HG02642 (cell line): Measurements from ENCODE around the gene SORCS2.
"Not testable (repeated sequence)": the region's sequence is repeated elsewhere in the genome, so short reads cannot be mapped to it uniquely, and the experiment has no call there.

Source experiments
- ATAC-seq: cut with Tn5 transposase; IDR thresholded peaks from one replicate; pipeline ENCODE4 v1.9.1; 2021; ENCODE audit warnings: mild to moderate bottlenecking; ENCODE audit not compliant: unreplicated experiment, poor library complexity

The SORCS2 gene

DNA sequence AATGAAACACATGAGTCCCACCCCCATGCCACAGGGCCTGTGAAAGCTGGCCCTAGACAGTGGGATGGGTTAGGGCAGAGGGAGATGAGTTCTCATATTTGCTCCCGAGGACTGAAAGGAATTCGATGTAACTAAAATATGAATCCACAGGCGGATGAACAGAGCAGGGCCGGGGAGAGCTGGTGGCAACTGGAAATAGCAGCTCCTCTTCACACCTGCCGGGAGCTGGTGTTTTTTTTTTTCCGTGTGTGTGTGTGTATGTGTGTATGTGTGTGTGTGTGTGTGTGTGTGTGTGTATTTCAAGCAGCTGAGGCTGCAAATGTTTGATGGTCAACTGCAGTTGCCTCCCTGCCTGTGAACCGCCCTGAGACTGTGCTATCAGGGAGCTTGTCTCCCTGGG is 357.5 kb downstream of the SORCS2 start:
- no peak for ATAC-seq

DNA sequence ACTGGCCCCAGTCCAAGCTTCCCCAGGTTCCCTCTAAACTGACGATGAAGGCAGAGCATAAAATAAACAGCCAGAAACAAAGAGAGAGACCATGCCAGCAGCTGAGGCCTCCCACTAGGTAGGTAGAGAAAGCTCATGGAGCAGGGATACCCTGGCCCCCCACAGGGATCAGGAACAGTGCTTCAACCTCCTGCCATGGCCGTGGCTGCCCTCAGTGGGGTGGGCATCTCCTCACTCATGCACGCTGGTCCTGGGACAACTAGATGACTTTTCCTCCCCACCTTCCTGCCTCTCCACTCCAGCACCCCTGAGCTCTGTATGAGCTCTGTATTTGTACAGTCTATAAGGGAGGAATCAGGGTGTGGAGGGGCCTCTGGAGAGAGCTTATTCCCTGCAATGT is 360.1 kb downstream of the SORCS2 start:
- no peak for ATAC-seq

DNA sequence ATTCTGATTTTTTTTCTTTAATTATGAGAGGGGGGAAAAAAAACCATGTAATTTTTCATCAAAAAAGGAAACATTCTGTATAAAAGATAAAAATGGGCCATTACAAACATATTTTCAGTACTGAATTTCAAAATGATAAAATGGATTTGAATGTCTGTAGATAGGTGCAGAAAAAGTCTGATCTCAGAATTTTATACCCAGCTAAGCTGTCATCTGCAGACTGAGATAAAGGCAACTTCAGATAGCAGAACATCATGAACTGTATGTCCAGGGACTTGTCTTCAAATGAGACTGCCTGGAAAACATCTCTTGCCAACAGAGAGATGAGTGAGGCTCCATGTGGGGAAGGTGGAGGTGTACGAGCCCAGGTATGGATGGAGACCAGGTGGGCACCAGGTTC is 360.9 kb downstream of the SORCS2 start:
- no peak for ATAC-seq

DNA sequence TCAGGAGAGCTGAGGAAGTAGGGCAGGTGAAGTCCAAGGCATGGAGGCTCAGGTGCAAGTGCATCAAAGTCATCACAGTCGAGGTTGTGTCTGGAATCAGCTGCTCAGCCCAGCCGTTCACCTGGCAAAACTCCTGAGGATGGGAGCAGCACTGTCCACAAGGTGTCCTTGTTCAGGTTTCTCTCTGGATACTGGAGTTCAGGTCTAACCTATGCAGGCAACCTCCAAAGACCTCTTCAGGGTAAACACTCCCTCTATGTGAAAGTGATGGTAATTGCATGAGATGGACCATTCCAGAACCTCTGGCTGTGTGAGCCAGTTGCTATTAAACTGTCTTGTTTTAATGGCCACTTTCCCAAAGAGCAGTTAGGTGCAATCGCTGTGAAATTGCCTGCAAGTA is 362.6 kb downstream of the SORCS2 start:
- no peak for ATAC-seq

DNA sequence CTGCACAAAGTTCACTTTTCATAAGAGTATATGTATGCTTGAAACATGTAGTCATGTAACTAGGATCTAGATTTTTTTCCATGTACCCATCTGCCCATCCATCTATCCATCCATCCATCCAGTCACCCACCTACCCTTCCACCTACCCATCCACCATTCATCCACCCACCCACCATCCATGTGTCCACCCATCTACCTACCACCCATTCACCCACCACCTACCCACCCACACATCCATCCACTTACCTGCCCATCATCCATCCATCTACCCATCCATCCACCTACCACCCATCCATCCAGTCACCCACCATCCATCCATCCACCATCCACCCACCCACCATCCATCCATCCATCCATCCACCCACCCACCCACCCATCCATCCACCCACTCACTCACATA is 364.2 kb downstream of the SORCS2 start:
- no peak for ATAC-seq

DNA sequence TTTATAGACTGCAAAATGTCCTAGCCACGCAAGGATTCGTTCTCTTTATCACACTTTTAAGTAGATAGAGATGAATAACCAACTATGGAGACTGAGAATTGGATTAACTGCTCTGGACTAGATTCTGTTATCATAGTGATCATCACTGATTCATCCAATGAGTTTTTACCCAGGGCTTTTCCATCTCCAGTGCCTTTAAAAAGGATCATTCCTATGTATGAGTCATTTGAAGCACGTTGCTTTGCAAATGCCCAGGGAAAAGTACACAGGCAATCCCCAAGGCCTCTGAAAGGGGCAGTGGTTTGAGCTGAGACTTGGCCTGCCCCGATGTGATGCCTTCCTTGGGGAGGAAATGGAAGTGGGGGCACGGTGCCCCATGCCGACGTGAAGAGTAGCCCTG is 365.1 kb downstream of the SORCS2 start:
- ATAC-seq = no peak

DNA sequence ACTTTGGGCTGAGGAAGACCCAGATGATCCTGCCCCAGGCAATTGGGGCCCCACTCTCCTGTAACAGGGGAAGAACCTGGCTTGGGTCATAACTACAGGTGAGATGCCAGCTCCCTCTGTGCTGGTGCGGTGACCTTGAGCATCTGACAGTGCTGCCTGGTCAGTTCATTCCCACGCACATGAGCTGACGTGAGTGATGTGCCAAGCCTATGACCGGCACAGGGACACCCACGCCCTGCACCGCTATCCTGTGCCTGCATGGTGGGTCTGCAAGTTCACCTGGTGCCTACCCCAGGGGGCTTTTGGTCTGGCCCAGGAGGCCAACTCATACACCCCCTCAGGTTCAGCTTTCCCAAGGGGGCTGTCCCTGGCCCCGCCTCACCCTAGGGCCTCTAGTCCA is 366.1 kb downstream of the SORCS2 start:
- ATAC-seq = no peak

DNA sequence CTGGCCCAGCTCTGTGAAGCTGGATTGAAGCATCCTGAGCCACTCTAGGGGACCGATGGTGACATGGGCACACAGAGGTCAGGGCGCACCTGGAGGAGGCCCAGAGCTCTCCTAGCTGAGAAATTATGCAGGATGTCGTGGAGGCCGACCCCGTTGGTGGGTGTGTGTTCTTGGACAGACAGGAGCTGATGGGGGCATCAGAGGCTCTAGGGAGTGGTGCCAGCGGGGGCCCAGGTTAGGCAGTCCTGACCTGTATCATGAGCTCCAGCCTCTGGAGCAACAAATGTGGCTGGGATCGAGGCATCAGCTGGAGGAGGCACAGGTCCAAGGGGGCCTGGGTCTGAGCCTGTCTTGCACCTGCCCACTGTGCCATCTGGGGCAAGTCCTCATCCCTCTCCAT is 367.0 kb downstream of the SORCS2 start:
- ATAC-seq = no peak

DNA sequence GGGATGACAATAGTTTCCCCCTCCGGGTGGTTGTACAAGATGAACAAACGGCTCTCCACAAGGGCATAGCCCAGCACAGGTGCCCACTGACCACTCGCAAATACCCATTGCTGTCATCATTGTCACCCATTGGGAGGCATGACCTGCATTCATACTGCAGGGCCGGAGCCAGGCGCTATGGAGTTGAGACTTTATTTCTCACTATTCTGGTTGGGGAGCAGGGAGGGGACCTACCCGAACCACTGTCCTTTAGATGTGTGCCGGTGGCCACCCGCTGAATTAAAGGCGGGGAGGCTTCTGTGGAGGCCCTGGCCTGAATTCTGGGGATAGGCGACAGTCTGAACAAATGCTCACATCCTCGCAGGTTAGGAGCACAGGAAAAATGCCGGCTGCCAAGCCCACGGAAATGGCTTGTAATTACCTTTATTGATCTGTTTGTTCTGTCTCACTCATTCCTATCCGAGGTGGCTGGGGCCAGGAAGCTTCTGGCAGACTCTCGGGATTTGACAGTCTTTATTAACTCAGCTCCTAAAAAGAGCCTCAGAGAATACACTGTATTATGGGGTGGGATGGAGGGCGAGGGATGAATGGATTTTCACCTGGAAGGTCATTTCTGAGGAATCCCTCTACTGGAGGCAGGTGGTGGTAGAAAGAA is 367.5 kb downstream of the SORCS2 start:
- no peak for ATAC-seq

DNA sequence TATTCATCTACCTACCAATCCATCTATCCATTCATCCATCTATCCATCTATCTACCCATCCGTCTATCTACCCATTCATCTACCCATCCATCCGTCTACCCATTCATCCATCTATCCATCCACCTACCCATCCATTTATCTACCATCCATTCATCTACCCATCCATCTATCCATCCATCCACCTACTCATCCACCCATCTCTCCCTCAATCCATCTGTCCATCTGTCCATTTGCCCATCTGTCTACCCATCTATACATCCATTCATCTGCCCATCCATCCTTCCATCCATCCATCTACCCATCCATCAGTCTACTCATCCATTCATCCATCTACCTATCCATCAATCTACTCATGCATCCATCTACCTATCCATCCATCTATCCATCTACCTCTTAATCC is 369.2 kb downstream of the SORCS2 start:
- ATAC-seq = no peak

DNA sequence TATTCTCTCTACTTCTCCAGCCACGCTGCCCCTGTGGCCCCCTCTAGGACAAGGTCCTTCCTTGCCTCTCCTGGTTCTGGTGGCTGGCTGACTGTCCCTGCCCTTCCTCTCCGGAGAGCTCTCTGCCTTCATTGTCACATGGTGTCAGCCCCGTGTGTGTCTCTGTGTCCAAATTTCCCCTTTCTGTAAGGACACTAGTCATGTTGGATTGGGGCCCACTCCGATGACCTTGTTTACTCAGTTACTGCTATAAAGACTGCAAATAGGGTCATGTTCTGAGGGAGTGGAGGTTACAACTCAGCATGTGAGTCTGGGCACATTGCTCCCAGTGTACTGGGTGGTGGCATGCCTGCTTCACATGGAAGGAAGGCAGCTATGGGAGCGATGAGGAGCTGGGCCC is 371.9 kb downstream of the SORCS2 start:
- ATAC-seq = no peak

DNA sequence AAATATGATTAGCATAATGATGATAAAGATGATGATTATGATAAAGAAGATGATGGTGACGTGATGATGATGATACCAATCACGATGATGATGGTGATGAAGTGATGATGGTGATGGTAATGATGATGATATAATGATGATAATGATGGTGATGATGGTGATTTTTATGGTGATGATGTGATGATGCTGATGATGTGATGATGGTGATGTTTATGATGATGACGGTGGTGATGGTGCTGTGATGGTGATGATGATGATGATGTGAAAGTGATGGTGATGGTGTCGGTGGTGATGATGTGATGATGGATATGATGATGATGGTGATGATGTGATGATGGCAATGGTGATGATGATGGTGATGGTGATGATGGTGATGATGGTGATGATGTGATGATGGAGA is 373.1 kb downstream of the SORCS2 start:
- ATAC-seq = no peak

DNA sequence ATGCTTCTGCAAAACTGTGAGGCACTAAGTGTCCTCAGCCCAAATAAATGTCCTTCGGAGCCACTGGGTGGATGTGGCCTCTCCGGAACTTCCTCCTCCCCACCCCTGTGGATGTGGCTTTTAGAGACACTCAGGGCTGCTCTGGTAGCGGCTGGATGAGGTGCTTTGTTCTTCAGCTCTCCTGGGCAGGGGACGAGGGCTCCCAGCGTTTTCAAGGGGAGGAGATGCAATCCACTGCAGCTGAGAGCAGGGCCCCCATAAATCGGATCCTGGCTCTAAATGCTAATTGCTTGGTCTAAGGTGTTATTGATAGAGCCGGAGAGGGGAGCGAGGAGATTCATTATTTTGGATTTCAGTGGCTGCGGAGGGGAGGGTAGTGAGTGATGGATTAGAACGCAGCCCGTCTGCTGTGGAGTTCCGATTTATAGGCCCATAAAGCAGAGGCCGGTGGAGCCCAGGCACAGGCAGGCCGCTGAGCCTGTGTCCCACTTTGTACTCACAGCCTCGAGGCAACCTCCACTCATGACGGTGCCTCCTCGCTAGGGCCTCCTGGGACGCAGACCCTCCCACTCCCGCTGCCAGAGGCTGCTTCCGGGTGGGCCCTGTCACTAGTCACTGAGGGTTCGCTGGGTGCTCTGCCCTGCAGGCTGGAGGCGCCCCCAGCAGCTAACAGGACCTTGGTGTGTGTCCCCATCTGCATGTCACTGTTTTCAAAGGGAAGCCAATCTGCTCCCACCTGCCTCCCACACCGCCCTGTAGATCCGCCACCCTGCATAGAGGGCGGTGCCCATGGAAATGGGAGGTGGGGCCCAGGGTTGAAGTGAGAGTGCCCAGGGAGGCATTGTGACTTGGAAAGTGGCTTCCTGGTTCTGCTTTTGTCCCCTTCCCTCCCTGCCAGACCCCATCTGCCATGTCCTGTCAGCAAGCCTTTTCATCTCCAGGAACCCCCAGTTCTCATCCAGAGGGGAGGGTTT is 377.8 kb downstream of the SORCS2 start:
- ATAC-seq = no peak

DNA sequence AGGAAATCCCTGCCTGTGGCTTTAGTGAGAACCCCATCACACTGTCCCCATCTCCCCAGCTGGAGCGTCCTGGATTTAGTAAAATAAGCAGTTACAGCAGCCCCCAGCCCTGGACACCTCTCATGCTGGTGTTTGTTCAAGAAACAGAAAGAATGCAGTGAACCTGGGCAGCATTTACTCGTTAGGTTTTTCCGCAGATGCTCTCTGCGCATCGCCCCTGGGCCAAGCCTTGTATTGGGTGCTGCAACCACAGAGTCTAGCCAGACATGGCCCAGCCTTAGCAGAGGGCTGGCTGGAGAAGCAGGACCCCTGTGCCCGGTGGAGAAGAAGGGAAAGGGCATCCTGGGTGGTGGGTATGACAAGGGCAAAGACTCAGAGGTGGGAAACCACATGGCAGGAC is 378.7 kb downstream of the SORCS2 start:
- ATAC-seq = no peak

DNA sequence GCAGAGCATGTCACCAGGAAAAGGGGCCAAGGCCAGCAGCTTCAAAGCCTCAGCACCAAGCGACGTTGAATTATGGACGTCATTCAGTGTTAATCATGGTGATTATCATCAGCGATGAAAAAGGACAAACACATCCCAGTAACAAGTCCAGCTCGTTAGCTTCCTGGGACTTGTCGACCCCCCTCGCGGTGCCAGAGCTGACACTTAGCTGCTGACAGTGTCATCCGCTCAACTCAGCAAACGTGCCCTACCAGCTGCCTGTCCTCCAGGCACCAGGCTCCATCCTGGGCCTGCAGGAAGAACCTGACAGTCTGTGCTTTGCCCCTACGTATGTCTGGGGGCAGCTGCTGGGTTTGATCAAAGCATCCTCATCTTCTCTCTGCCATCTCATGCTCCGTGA is 379.4 kb downstream of the SORCS2 start:
- no peak for ATAC-seq

DNA sequence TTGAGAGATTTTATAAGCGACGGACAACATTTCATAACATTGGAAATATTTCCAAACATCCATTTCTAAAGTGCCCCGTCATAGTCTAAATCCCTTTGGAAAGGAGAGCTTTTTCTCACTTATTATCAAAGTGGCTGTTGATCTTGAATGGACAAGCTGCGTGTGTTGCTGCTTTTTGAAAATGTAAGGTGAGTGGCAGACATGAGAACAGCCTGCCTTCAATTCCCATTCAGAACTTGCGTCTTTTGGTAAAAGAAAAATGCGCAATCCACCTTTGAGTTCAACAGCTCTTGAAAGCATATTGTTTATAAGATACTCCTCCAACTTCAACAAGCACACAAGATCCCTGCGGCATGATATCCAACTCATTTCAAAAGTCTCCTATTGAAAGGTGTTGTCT is 380.6 kb downstream of the SORCS2 start:
- no peak for ATAC-seq

DNA sequence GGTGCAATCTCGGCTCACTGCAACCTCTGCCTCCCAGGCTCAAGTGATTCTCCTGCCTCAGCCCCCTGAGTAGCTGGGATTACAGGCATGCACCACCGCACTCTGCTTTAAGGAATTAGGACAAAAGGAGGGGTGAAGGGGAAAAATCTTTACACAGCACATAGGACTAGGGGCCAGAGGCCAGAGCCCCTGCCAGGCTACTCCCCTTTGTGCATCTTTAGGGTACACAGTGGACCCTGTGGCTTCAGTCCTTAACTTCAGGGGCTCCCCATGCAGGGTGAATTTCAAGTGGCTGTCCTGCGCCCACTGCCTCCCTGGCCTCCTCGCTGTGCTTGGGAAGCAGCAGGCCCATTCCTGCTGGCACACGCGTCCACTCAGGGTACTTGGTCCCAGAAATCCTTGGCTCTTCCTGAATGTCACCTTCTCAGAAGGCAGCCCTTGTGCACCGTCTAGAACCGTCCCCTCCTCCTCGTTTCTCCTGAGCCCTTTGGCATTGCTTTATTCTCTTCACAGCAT is 381.3 kb downstream of the SORCS2 start:
- no peak for ATAC-seq

DNA sequence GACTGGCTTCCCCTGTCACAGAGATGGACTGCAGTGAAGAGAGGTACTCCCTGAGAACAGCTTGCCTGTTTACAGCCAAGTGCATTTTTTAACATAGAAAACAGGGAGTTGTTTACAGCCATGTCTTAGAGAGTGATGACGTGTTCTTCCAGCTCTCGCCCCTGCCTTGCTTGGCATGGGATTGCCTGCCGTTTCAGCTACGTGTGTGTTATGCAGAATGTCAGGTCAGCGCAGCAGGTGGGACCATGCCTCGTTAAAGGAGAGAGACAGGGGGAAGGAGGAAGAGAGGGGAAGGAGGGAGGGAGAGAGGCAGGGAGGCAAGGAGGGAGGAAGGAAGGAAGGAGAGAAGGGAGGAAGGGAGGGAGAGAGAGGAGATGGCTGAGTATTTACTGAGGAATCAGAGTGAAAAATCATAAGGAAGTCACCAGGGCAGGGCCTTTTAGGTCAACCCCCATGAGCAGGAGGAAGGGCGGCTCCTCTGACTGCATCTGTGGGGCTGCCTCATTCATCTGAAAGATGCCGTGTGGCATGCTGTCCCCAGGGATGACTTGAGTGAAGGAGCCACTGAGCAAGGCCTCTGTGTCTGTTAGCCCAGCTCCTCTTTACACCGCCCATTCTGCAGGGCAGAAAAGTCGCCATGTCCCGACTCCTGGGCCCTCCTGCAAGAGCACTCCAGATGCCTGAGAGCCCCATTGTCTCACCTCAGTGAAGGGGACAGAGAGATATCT is 382.1 kb downstream of the SORCS2 start:
- no peak for ATAC-seq

DNA sequence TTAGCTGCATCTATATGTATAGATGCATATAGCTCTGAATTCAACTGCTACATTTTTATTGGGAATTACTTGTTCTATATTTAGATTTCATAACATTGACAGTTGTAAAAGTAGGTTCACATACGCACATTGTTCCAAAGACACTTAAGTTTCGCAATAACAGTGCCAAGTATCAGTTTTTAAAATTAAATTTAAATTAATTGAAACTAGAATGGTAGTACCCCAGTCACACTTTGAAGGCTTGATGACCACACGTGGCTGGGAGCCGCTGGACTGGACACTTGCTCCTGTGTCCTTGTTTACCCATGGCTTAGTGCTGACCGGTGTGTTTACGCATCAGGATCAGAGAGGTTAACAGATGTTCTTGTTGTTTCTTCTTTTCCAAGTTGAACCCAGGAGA is 383.1 kb downstream of the SORCS2 start:
- ATAC-seq = no peak

DNA sequence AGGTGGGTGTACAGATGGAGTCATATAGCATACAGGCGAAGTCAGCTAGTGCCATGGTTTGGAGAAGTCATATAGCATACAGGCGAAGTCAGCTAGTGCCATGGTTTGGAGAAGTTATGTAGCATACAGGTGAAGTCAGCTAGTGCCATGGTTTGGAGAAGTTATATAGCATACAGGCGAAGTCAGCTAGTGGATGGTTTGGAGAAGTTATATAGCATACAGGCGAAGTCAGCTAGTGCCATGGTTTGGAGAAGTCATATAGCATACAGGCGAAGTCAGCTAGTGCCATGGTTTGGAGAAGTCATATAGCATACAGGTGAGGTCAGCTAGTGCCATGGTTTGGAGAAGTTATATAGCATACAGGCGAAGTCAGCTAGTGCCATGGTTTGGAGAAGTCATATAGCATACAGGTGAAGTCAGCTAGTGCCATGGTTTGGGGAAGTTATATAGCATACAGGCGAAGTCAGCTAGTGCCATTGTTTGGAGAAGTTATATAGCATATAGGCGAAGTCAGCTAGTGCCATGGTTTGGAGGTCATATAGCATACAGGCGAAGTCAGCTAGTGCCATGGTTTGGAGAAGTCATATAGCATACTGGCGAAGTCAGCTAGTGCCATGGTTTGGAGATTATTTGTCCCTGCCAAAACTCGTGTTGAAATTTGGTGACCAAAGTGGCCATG is 385.2 kb downstream of the SORCS2 start:
- not testable (repeated sequence) for ATAC-seq
